HFF-Myc (cell line): ENCODE data around the gene CYP2U1.

ENCODE experiments used
- DNase-seq: peaks from one replicate; pipeline ENCODE4 v3.0.0-alpha.2; 2011; ENCODE audit warnings: low read depth; ENCODE audit errors: extremely low read depth
- H3K4me3 ChIP-seq: replicated peaks from 2 replicates; pipeline ENCODE4 v1.5.1; 2011; ENCODE audit warnings: low read depth, mild to moderate bottlenecking, control low read depth, low read length
- TF ChIP-seq, protein P1 (sequence below): IDR thresholded peaks from 2 replicates; pipeline ENCODE4 v1.5.1; 2012; ENCODE audit warnings: mild to moderate bottlenecking, low read depth, low read length, control low read depth; ENCODE audit errors: missing control alignments

CYP2U1 gene

DNA sequence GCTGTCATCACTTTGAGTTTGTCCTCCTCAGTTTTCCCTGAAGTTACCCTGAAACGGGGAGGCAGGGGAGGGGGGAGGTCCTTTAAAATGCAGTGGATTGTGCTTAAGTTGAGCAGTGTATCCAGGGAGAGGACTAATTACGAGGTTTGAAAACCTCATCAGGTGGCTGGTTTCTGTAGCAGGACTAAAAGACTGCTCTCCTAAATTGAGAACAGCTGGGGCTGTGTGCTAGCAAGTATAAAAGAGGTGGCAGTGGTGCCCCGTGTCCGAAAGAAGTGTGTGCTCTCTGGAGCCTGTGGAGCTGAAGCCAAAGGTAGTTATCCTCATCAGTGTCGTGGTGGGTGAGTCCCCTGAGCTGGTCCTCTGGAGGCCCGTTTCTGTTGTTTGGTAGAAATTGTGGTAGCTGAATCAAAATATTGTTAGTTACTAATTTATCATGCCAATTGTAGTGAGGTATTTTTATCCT lies 37.2 kb upstream of the CYP2U1 start:
- DNase-seq, result no peak
- H3K4me3 ChIP-seq, result no peak overlapping the region
- TF ChIP-seq, protein P1, sequence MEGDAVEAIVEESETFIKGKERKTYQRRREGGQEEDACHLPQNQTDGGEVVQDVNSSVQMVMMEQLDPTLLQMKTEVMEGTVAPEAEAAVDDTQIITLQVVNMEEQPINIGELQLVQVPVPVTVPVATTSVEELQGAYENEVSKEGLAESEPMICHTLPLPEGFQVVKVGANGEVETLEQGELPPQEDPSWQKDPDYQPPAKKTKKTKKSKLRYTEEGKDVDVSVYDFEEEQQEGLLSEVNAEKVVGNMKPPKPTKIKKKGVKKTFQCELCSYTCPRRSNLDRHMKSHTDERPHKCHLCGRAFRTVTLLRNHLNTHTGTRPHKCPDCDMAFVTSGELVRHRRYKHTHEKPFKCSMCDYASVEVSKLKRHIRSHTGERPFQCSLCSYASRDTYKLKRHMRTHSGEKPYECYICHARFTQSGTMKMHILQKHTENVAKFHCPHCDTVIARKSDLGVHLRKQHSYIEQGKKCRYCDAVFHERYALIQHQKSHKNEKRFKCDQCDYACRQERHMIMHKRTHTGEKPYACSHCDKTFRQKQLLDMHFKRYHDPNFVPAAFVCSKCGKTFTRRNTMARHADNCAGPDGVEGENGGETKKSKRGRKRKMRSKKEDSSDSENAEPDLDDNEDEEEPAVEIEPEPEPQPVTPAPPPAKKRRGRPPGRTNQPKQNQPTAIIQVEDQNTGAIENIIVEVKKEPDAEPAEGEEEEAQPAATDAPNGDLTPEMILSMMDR, result no peak

- peak; percentile 84 for DNase-seq
Measured at GRCh38 chr4:107896158-107896645, 35.1 kb upstream of the CYP2U1 start.

GRCh38 chr4:107896646-107897045 lies 34.7 kb upstream of the CYP2U1 start:
- no peak overlapping the region for H3K4me3 ChIP-seq
- no peak for DNase-seq
- TF ChIP-seq, protein P1, result no peak

More at GRCh38 chr4:107896158-107896645, 35.1 kb upstream of the CYP2U1 start:
- TF ChIP-seq, protein P1, result no peak
- no peak overlapping the region for H3K4me3 ChIP-seq

DNA sequence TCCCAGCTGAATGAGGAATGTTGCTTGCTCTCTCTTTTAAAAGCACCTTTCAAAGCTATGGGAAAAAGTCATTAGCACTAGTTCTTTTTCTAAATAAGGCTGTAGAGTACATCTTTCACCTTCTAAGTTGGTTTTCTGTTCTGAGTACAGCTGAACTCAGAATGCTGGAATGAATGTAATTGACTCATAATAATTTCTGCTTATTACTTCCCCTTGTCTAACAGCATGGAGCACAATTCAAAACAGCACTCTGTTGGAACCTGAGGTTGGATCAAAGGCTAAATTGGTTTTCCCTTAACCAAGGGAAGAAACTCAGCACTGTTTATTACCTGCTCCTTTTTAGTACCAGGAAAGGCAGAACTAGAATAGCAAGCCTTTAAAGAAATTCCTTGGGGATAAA lies 33.5 kb upstream of the CYP2U1 start:
- DNase-seq, result no peak
- TF ChIP-seq, protein P1, result no peak
- H3K4me3 ChIP-seq, result no peak overlapping the region

DNA sequence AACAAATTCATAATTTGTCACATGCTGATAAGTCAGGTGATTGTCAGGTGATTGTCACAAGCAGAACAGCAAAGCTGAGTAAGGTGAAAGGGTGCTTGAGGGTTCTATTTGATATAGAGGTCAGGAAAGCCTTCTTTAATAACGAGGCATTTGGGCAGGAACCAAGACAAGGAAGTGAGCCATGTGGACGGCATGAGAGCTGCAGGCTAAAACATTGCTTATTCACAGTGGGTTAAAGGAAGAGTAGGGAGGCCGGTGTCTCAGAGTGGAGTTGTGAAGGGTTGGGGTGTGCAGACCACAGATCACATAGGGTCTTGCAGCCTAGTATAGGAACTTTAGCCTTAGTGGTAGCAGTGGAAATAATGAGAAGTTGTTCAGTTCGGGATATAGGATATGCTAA lies 31.3 kb upstream of the CYP2U1 start:
- no peak for DNase-seq
- H3K4me3 ChIP-seq, result no peak overlapping the region
- TF ChIP-seq, protein P1, result no peak

DNA sequence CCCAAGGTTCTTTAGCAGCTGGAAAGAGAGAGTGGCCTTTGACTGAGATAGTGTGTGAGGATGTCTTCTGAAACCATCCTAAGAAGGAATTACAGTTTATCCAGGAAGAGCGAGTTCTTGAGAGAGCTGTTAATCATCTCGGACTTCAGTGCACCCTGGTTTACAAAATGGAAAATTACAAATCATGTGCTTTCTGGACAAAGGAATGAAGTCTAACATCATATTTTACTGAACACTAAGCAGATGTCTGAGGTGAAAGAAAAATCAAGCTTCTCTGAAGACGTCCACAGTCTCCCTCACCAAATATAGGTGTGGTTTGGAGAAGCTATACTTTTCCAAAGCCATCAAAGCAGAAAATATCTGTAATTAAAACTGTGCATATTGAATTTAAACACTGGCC lies 30.8 kb upstream of the CYP2U1 start:
- DNase-seq, result no peak
- TF ChIP-seq, protein P1, result no peak
- H3K4me3 ChIP-seq, result no peak overlapping the region
